GM12892 (cell line): ENCODE measurements around the gene IPO11.

Experiments used
- POLR2A ChIP-seq: IDR thresholded peaks from 2 replicates; pipeline ENCODE4 v1.6.1; 2011; ENCODE audit warnings: low read depth, low read length, control low read depth
- POLR2AphosphoS5 ChIP-seq: IDR thresholded peaks from 2 replicates; pipeline ENCODE4 v1.6.1; 2011; ENCODE audit warnings: low read depth, low read length, control low read depth
- TAF1 ChIP-seq: IDR thresholded peaks from 2 replicates; pipeline ENCODE4 v1.6.1; 2011; ENCODE audit warnings: low read depth, mild to moderate bottlenecking, control low read depth, low read length, borderline replicate concordance

- TF ChIP-seq POLR2A (no peak), TAF1 (no peak), POLR2AphosphoS5 (no peak)
Measured at GRCh38 chr5:62499756-62500155, 87.2 kb downstream of the IPO11 start.
